ENCODE data around the gene NAV2.

GRCh38 chr11:20022363-20023081, 309.9 kb downstream of the NAV2 start:
- TF ChIP-seq CTCF (IDR thresholded peaks at IDR 0.05) (no peak), POLR2AphosphoS5 (IDR thresholded peaks at IDR 0.05) (no peak), POLR2A (IDR thresholded peaks at IDR 0.05) (no peak)

Data from transverse colon (tissue), 4 donors.